RPMI7951 (cell line): ENCODE measurements around the gene PCSK1N. TPM values are rescaled to one million over a fixed set of nuclear protein-coding genes. Genes with fewer than 3 reads are reported as not detected.
A peak's percentile ranks its signal among the peaks of the same experiment; 100 is the strongest.
"Not testable (repeated sequence)": the region's sequence is repeated elsewhere in the genome, so short reads cannot be mapped to it uniquely, and the experiment has no call there.

Source experiments
- DNase-seq: peaks from one replicate; pipeline ENCODE4 v3.0.0-alpha.2; 2012; ENCODE audit warnings: low read depth
- total RNA-seq: library from RNA; depleted of rRNA; stranded (reverse); fragments of >200 nt; shearing (Covaris generic); gene quantifications from 2 replicates; pipeline ENCODE4 v1.2.3, GENCODE V29; 2014; rRNA removed

Gene PCSK1N, protein sequence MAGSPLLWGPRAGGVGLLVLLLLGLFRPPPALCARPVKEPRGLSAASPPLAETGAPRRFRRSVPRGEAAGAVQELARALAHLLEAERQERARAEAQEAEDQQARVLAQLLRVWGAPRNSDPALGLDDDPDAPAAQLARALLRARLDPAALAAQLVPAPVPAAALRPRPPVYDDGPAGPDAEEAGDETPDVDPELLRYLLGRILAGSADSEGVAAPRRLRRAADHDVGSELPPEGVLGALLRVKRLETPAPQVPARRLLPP
- total RNA-seq = 0.36 and 0.59 TPM in 2 replicates

GRCh38 chrX:48835524-48836329 is at the start of gene PCSK1N:
Gene PCSK1N, minus strand, starts transcription at chrX:48835610. Its CDS starts 78 bp downstream, at chrX:48835532.
- no peak for DNase-seq

GRCh38 chrX:48883729-48884128 is 48.3 kb upstream of the PCSK1N start:
- DNase-seq = peak; percentile 22

DNA sequence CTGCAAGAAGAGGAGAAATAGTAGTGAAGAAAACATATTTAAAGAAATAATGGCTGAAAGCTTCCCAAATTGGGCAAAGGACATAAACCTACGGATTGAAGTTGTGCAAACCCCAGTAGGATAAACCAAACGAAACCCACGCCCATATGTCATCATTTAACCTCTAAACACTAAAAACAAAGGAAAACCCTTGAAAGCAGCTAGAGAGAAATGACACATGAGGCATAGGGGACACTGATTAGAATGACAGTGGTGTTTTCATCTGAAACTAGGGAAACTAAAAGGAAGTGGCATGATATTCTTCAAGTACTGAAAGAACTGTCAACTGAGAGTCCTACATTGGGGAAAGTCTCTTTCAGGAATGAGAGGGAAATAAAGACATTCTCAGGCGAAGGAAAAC is 41.5 kb upstream of the PCSK1N start:
- not testable (repeated sequence) for DNase-seq

DNA sequence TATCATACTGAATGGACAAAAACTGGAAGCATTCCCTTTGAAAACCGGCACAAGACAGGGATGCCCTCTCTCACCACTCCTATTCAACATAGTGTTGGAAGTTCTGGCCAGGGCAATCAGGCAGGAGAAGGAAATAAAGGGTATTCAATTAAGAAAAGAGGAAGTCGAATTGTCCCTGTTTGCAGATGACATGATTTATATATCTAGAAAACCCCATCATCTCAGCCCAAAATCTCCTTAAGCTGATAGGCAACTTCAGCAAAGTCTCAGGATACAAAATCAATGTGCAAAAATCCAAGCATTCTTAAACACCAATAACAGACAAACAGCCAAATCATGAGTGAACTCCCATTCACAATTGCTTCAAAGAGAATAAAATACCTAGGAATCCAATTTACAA is 36.6 kb upstream of the PCSK1N start:
- not testable (repeated sequence) for DNase-seq

- peak; percentile 88 for DNase-seq
Measured at GRCh38 chrX:48864210-48864609, 28.8 kb upstream of the PCSK1N start.

DNA sequence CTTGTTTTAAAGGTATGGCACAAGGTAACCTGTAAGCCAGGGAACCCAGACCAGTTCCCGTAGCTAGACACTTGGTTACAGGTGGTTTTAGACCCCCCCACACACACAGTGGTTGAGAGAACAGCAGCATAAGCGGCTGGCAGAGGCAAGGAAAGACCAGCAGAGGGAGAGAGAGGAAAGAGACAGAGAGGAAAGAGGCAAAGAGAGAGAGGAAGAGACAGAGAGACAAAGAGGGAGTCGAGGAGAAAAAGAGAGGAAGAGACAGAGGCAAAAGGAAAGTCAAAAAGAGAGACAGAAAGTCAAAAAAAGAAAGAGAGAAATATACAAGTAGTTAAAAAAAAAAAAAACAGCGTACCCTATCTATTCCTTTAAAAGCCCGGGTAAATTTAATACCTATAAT is 19.5 kb upstream of the PCSK1N start:
- peak; percentile 53 for DNase-seq

GRCh38 chrX:48854121-48854804 is 18.9 kb upstream of the PCSK1N start:
- not testable (repeated sequence) for DNase-seq

GRCh38 chrX:48853494-48853893 is 18.1 kb upstream of the PCSK1N start:
- not testable (repeated sequence) for DNase-seq

DNA sequence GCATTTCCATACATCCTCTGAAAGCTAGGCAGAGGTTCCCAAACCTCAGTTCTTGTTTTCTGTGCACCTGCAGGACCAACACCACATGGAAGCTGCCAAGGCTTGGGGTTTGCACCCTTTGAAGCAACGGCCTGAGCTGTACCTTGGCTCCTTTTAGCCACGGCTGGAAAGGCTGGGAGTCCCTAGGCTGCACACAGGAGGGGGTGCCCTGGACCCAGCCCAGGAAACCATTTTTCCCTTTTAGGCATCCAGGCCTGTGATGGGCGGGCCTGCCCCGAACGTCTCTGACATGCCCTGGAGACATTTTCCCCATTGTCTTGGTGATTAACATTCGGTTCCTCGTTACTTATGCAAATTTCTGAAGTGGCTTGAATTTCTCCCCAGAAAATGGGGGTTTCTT is 17.4 kb upstream of the PCSK1N start:
- DNase-seq = no peak

DNA sequence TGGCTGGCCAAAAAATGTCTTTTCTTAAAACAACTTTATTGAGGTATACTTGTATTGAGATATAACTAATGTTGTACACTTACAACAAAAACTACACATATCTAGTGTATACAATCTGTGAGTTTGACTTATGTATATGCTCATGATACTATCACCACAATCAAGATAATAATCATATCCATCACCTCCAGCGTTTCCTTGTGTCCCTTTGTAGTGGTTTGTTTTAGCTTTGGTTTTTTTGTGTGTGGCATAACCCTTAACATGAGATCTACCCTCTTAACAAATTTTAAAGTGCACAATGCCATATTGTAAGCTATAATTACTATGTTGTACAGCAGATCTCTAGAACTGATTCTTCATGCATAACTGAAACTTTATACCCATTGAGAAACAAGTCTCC is 13.4 kb upstream of the PCSK1N start:
- no peak for DNase-seq

- DNase-seq = no peak
Measured at GRCh38 chrX:48839686-48840085, 4.3 kb upstream of the PCSK1N start.

GRCh38 chrX:48834383-48834709 is 1.1 kb downstream of the PCSK1N start:
- DNase-seq = no peak

DNA sequence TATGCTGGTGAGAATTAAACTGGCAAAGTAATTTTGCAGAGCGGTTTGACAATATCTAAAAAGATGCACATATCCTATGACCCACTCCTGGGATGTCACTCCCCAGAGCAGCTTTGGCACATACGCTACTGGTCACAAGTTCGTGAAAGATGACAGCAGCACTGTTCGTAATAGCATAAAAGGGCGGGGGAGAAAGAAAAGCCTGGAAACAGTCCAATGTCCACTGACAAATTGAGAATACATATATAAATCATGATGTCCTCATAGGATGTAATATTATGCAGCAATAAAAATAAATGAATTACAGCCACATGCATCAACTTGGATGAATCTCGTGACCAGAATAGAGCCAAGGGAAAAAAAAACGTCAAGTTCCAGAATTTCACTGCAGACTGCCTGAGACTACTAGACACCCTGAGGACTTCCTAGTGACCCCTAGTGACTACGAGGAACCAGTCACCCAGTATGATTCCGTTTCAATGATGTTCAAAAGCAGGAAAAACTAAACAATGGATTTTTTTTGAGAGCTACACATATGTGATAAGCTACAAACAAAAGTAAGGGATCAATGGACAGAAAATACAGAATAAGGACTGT is 1.8 kb downstream of the PCSK1N start:
- DNase-seq = peak; percentile 6

DNA sequence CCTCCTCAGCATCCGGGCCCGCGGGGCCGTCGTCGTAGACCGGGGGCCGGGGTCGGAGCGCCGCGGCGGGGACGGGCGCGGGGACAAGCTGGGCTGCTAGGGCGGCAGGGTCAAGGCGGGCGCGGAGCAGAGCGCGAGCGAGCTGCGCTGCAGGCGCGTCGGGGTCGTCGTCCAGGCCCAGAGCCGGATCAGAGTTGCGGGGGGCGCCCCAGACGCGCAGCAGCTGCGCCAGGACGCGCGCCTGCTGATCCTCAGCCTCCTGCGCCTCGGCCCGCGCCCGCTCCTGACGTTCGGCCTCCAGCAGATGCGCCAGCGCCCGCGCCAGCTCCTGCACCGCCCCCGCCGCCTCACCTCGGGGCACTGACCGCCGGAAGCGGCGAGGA is 3.5 kb downstream of the PCSK1N start:
- peak; percentile 3 for DNase-seq

DNA sequence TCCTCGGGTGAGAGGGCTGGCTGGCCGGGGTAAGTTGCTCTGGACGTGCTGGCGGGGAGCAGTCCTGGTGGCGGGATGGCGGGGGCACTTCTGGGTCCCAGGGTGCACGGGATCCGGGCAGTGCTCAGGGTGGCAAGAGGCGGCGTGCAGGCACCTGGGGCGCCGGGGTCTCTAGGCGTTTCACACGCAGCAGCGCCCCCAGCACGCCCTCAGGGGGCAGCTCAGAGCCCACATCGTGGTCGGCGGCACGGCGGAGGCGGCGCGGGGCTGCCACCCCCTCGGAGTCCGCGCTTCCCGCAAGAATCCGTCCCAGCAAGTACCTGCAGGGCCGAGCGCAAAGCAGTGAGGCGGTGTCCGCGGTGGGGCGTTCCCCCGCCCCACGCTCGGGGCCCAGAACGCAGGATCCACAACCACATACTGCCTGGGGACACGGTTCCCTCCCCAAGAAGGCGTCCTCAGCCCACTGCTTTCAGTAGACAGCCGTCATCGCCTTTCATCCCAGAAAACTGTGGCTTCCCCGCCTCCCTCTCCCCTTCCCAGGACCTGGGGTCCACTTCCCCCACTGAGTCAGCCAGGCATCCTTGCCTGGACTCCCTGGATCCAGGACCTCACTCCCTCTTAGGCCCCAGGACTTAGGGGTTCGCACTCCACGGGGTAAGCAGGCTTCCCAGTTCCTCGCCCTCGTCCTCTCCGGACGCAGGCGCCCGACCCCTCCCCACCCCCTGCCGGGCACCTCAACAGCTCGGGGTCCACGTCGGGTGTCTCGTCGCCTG is 4.1 kb downstream of the PCSK1N start:
- no peak for DNase-seq

DNA sequence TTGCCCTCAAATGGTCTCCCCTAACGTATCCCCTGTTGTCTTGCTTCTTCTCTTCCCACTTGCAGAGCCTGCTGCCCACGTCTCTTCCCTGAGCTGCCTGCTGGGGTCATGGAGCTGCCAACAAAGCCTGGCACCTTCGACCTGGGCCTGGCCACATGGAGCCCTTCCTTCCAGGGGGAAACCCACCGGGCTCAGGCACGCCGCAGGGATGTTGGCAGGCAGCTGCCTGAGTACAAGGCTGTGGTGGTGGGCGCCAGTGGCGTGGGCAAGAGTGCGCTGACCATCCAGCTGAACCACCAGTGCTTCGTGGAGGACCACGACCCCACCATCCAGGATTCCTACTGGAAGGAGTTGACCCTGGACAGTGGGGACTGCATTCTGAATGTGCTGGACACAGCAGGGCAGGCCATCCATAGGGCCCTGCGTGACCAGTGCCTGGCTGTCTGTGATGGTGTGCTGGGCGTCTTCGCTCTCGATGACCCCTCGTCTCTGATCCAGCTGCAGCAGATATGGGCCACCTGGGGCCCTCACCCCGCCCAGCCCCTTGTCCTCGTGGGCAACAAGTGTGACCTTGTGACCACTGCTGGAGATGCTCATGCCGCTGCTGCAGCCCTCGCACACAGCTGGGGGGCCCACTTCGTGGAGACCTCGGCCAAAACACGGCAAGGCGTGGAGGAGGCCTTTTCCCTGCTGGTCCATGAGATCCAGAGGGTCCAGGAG is 6.2 kb downstream of the PCSK1N start:
- DNase-seq = no peak

DNA sequence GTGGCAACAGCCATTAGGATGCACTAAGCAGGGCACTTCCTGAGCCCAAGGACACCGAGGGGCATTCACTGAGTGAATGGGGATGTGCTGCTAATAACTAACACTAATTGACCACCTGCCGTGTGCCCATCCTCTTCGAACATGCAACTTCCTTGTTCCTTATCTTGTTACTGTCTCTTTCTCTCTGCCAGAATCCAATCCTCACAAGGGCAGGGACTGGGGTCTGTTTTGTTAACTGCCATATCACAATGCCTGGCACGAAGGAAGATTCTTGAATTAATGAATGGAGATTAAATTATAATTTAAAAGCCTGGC is 7.8 kb downstream of the PCSK1N start:
- no peak for DNase-seq

GRCh38 chrX:48826876-48827653 is 8.3 kb downstream of the PCSK1N start:
- no peak for DNase-seq

DNA sequence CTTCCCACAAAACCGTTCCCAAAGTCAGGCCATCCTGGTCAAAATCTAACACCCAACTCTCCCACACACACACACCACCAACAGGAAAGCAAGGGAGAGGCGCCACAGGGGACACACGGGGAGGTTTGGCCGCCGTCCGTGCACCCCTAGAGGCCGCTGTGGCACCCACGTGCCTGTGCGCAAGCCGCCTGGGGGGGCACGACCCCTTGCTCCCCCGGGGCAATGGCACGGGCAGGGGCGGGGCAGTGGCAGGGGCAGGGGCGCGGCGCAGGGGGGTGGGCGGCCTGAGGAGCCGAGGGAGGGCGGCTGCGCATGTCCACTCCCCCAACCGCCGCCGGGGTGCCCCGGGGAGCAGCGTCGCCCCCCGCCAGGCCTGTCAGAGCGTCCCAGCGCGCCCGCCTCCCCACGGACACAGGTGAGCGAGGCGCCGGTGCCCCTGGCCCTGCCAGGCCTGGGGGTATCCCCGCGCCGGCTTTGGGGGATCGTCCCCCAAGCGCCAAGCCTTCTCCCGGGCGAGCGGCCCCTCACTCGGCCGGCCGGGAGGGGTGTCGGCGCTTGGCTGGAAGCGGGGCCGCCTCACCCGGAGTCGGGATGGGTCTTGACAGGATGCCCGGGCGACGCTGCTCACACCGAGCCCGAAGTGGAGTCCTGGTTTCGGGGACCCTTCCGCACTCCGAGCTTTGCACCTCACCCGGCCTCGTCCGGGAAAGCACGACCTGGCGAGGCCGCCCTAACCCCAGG is 9.1 kb downstream of the PCSK1N start, which contains the start of gene ERAS:
Gene ERAS (plus strand): TSS at position 379 of the 741 bp plus-strand sequence. CDS start 2,611 bp downstream, outside the sequence.
- no peak for DNase-seq
